Hypothalamus (tissue), 51 donors: ENCODE measurements around the gene CCL16.

ENCODE experiments used
- DNase-seq, 51 donors: peaks; one replicate each; lab custom pipeline; 2025; lab: John Stamatoyannopoulos, UW

The CCL16 gene

DNA sequence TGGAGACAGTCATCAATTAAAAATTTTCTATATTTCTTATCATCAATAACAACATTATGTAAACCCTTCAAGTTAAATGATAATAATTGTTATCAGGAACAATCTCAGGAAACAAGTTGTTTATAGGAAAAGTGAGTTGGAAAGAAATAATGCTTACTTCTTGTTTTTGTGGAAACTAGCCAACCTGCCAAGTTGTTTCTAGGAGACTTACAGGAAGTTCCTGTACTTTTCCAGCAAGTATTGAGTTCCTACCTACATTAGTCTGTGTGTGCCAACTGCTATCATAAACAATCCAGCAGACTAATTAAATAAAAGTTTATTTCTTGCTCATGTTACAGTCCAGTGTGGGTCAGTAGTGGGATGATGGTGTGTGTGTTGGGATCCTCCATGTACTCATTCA, 6.9 kb upstream of the CCL16 start:
- DNase-seq, result no peak

- no peak for DNase-seq
Observed at GRCh38 chr17:35986643-35987042, 5.3 kb upstream of the CCL16 start, which contains the start of gene CCL14. TSS of gene CCL14 (minus strand) at chr17:35986729. CDS start at chr17:35986649, 80 bp downstream.

- no peak for DNase-seq
Observed at GRCh38 chr17:35984140-35984539, 2.8 kb upstream of the CCL16 start.

DNA sequence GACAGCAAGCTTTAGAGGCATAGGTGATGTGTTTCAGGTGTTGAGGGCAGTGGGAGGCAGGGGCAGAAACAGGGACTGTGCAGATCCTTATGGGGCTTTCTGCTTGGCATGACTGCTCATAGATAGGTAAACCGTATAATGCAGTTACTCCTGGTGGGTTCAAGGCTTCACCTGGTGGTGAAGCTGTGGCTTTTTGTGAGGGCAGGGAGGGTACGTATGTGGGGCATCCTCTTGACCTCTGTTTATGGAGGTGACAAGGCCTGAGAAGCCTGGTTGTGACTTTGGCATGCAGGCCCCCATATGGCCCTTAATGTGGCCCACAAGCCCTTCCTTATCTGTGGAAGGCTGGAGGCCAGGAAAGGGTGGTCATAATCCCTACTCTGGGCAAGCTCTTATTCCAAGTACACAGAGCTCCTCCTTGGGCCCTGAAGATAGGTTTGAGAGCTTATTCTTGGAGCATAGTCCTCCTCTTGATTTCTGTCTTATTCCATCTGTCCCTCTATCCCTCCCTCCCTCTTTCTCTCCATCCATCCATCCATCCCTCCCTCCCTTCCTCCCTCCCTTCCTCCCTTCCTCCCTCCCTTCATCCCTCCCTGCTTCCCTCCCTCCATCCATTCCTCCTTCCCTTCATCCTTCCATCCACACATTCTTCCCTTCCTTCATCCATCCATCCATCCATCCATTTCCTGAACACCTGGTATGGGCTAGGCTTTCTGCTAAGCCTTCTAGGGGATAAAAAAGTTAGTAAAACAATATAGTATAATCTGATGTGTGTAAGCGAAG, 1.3 kb upstream of the CCL16 start:
- DNase-seq, result no peak

- DNase-seq, result no peak
Observed at GRCh38 chr17:35981908-35982330, 622 bp upstream of the CCL16 start.

DNA sequence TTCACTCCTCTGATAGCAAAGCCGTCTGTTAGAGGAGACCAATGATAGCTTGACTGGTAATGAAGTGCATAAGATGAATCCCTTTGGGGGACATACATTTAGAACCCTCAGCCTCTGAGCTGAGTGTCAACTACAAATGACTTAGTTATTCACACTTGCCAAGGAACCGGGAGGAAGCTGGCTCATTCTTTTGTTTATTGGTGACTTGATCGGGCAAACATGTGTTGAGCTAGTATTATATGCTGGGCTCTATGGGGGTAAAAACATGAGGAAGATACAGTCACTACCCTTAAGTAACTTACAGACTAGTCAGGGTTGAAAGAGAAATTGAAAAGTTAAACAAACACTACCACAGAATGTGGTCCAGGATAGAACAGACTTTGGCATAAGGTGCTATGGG, 3.0 kb downstream of the CCL16 start:
- DNase-seq, result no peak

- DNase-seq, result no peak
Observed at GRCh38 chr17:35977509-35977908, 3.8 kb downstream of the CCL16 start.

GRCh38 chr17:35973333-35974260, 7.7 kb downstream of the CCL16 start:
- no peak for DNase-seq

DNA sequence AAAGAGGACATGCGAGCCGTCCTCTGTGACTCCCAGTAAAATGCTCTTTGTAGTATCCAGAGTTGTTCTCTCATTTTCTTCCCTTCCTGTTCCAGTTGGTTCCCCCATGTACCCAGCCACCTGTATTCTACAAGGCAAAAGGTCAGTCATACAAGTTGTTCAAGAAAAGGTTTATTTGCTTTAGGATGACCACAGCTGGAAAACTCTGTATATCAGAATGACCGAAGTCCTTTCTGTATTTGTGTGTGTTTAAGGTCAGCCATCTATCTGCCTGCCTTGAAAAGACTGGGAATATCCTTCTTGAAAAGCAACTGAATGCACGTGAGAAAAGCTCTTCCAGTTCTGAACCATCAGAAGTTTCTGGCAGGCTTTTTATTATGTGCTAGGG, 8.4 kb downstream of the CCL16 start:
- DNase-seq, result no peak

DNA sequence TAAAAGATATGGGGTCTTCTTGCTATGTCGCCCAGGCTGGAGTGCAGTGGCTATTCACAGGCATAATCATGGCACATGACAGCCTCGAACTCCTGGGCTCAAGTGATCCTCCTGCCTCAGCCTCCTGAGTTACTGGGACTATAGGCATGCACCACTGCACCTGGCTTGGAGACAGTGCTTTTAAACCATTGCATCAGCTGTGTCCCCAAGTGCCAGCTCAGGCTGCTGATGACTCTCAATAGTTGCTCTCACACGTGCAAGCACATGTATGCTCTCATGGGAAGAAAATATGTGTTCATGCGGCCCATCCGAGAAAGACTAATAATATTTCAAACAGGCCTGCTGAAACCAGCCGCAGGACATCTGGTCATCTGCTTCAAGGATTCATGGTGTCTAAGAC, 8.8 kb downstream of the CCL16 start:
- no peak for DNase-seq

GRCh38 chr17:35972066-35972465, 9.2 kb downstream of the CCL16 start:
- DNase-seq, result no peak

DNA sequence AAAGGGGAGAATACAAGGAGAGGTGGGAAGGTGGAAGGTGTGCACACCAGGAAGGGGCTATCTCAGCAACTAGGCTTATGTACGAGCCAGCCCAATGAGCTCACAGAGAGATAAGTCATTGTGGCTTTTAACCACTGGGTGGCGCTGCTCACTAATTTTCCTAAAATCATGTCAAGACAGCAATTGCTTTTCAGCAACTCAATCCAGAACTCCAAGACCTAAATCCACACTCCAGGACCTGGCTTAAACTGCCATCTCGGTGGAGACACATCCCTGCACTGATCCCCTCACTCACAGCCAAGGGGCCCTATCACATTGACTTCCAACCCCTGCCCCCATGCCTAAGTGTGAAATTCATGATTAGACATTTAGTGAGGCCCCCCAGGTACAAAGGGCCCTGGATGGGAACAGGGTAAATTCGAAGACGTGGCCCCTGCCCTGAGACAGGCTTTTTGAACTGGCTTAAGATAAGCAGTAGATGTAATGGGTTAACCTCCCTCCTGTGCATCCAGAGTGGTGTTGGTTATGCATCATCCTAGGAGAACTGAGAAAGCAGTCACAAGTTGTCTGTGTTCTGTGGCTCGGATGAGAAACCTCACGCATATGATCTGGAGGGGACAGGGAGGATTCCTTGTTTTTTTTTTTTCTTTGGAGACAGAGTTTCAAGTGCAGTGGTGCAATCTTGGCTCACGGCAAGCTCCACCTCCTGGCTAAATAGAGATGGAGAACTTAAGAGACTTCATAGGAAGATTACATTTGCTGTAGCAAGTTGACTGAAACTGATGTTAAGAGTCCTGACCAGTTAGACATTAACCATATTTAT, 11.5 kb downstream of the CCL16 start:
- peak in 45 of 51 donors; percentile 1 to 87 (median 47) for DNase-seq

DNA sequence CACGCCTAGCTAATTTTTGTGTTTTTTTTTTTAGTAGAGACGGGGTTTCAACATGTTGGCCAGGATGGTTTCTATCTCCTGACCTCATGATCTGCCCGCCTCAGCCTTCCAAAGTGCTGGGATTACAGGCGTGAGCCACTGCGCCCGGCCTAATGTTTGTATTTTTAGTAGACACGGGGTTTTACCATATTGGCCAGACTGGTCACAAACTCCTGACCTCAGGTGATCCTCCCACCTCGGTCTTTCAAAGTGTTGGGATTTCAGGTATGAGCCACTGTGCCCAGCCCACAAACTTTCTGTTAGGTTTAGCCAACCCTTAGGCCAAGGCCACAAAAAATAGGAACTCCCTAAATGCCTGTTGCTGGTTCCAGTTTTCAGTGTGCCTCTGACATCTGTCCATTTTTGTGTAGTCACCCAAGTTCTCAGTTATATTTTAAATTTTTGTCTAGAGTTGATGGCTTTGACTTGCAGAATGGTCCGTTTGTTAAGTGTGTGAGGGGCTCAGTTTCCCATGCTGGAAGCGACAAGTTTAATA, 12.7 kb downstream of the CCL16 start:
- no peak for DNase-seq

GRCh38 chr17:35965272-35965671, 16.0 kb downstream of the CCL16 start:
- DNase-seq, result no peak

- no peak for DNase-seq
Observed at GRCh38 chr17:35963663-35964062, 17.6 kb downstream of the CCL16 start.

DNA sequence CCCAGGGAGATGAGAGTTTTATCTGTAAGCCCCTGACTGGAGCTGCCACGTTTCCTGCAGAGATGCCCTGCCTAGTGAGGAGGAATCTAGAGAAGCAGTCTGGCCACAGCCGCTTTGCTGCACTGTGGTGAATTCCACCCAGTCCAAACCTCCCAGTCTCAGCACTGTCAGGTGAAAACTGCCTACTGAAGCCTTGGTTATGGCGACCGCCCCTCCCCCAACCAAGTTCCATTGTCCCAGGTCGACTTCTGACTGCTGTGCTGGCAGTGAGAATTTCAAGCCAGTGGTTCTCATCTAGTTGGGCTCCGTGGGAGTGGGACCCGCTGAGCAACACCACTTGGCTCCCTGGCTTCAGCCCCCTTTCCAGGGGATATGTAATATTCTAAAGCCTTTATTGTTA, 27.6 kb downstream of the CCL16 start:
- DNase-seq, result no peak

GRCh38 chr17:35949401-35949800, 31.9 kb downstream of the CCL16 start:
- no peak for DNase-seq

- DNase-seq, result no peak
Observed at GRCh38 chr17:35948092-35948491, 33.2 kb downstream of the CCL16 start.

- peak in 9 of 51 donors; percentile 0 to 15 (median 3) for DNase-seq
Observed at GRCh38 chr17:35947156-35947585, 34.1 kb downstream of the CCL16 start.

GRCh38 chr17:35944151-35944550, 37.1 kb downstream of the CCL16 start:
- DNase-seq, result no peak
